Peyer's patch (tissue), 4 donors: ENCODE results near the gene SF3B5. TPM values are rescaled to one million over a fixed set of nuclear protein-coding genes. Genes with fewer than 3 reads are reported as not detected.
A peak's percentile ranks its signal among the peaks of the same experiment; 100 is the strongest.

Experiments used
- DNase-seq, 3 donors: peaks; one replicate each; pipeline ENCODE4 v3.0.0-alpha.2; 2017 to 2019
- H3K27ac ChIP-seq, 4 donors: fragments of 200-600 bp; sonication (generic); one replicate each; pipeline ENCODE4 v1.5.1; 2016 to 2019
- H3K27me3 ChIP-seq, 2 donors: fragments of 200-600 bp; sonication (generic); one replicate each; pipeline ENCODE4 v1.5.1; 2019
- H3K36me3 ChIP-seq, 3 donors: fragments of 200-600 bp; sonication (generic); one replicate each; pipeline ENCODE4 v1.5.1; 2016 to 2019
- H3K4me1 ChIP-seq, 4 donors: fragments of 200-600 bp; sonication (generic); one replicate each; pipeline ENCODE4 v1.5.1; 2016 to 2019
- H3K4me3 ChIP-seq, 4 donors: fragments of 200-600 bp; sonication (generic); 1 replicate in 3 of 4; 2 replicates in 1 of 4; pipeline ENCODE4 v1.5.1; 2016 to 2019; ENCODE audit warnings: mild to moderate bottlenecking in 1 of 4
- H3K9me3 ChIP-seq, 4 donors: fragments of 200-600 bp; sonication (generic); one replicate each; pipeline ENCODE4 v1.5.1; 2016 to 2019; ENCODE audit warnings: mild to moderate bottlenecking in 1 of 4
- CTCF ChIP-seq, 6 experiments: fragments of 450-650 bp in 4 of 6; fragments of 200-600 bp in 2 of 6; sonication (generic) in 1 of 6; IDR thresholded peaks; one replicate each; pipeline ENCODE4 v1.5.1; 2017 to 2019; ENCODE audit warnings: antibody characterized with exemption in 6 of 6, mild to moderate bottlenecking in 3 of 6, moderate library complexity in 1 of 6
- POLR2A ChIP-seq, 2 donors: fragments of 450-650 bp; IDR thresholded peaks; one replicate each; pipeline ENCODE4 v1.5.1; 2017; ENCODE audit warnings: antibody characterized with exemption in 2 of 2, mild to moderate bottlenecking in 2 of 2, moderate library complexity in 2 of 2
- total RNA-seq, 4 donors: library from RNA; depleted of rRNA; stranded (reverse); fragments of >200 nt; gene quantifications; one replicate each; pipeline ENCODE4 v1.1.0, GENCODE V29; 2016

Gene SF3B5
- total RNA-seq, 4 donors from 2014 or later = 66.8 to 114 (median 94.0) TPM

GRCh38 chr6:144063246-144063743 lies 32.1 kb downstream of the SF3B5 start:
- TF ChIP-seq CTCF (IDR thresholded peaks at IDR 0.05) (no peak), POLR2A (IDR thresholded peaks at IDR 0.05) (no peak)

GRCh38 chr6:144062786-144063185 lies 32.6 kb downstream of the SF3B5 start:
- DNase-seq = no peak
- TF ChIP-seq POLR2A (IDR thresholded peaks at IDR 0.05) = no peak

More at GRCh38 chr6:144063246-144063743, 32.1 kb downstream of the SF3B5 start:
- peak in 2 of 3 donors; percentile 32 to 51 for DNase-seq
- Histone ChIP-seq H3K4me1 (peaks cover 0 to 10% (median 0%) of the 10 kb centered on the region in 4 donors), H3K36me3 (no peaks in the 10 kb centered on the region), H3K27me3 (no peaks in the 10 kb centered on the region), H3K27ac (peak overlapping the region; percentile 94 to 100 (median 99)), H3K9me3 (no peaks in the 10 kb centered on the region), H3K4me3 (peak overlapping the region; percentile 79 to 97 (median 92))

GRCh38 chr6:144059139-144059538 lies 36.2 kb downstream of the SF3B5 start:
- Histone ChIP-seq H3K4me3 (no peak overlapping the region), H3K9me3 (no peaks in the 10 kb centered on the region), H3K4me1 (no peaks in the 10 kb centered on the region), H3K27me3 (no peaks in the 10 kb centered on the region), H3K27ac (no peak overlapping the region), H3K36me3 (no peaks in the 10 kb centered on the region)
- DNase-seq = no peak
- TF ChIP-seq POLR2A (IDR thresholded peaks at IDR 0.05) = no peak
- TF ChIP-seq CTCF (IDR thresholded peaks at IDR 0.05) = no peak

More at GRCh38 chr6:144062786-144063185, 32.6 kb downstream of the SF3B5 start:
- Histone ChIP-seq H3K4me1 (peaks cover 0 to 10% (median 0%) of the 10 kb centered on the region in 4 donors), H3K36me3 (no peaks in the 10 kb centered on the region), H3K27ac (peak overlapping the region in 3 of 4 donors; percentile 98 to 100 (median 100)), H3K4me3 (peak overlapping the region in 2 of 4 donors; percentile 88 to 96), H3K9me3 (no peaks in the 10 kb centered on the region), H3K27me3 (no peaks in the 10 kb centered on the region)

- no peaks in the 10 kb centered on the region for H3K36me3 ChIP-seq
- peak in 1 of 2 donors; percentile 12 for TF ChIP-seq POLR2A (IDR thresholded peaks at IDR 0.05)
- no peak for TF ChIP-seq CTCF (IDR thresholded peaks at IDR 0.05)
- no peaks in the 10 kb centered on the region for H3K27me3 ChIP-seq
- peak overlapping the region; percentile 49 to 79 (median 62) for H3K27ac ChIP-seq
- DNase-seq = peak in 2 of 3 donors; percentile 47 to 63
- H3K4me3 ChIP-seq = peak overlapping the region in 3 of 4 donors; percentile 3 to 21 (median 6)
- no peaks in the 10 kb centered on the region for H3K4me1 ChIP-seq
- H3K9me3 ChIP-seq = no peaks in the 10 kb centered on the region
These were observed 40.0 kb downstream of the SF3B5 start for GRCh38 chr6:144055121-144055931.

- Histone ChIP-seq H3K27ac (no peak overlapping the region), H3K9me3 (no peaks in the 10 kb centered on the region), H3K27me3 (no peaks in the 10 kb centered on the region), H3K4me1 (no peaks in the 10 kb centered on the region), H3K36me3 (no peaks in the 10 kb centered on the region), H3K4me3 (no peak overlapping the region)
- no peak for DNase-seq
- TF ChIP-seq POLR2A (IDR thresholded peaks at IDR 0.05) = no peak
- no peak for TF ChIP-seq CTCF (IDR thresholded peaks at IDR 0.05)
These were observed 41.8 kb downstream of the SF3B5 start for GRCh38 chr6:144053601-144054000.

- no peak for DNase-seq
- no peaks in the 10 kb centered on the region for H3K4me1 ChIP-seq
- H3K27me3 ChIP-seq = no peaks in the 10 kb centered on the region
- no peaks in the 10 kb centered on the region for H3K36me3 ChIP-seq
- no peak overlapping the region for H3K27ac ChIP-seq
- peaks cover 0 to 4% (median 0%) of the 10 kb centered on the region in 4 donors for H3K9me3 ChIP-seq
- no peak for TF ChIP-seq POLR2A (IDR thresholded peaks at IDR 0.05)
- no peak for TF ChIP-seq CTCF (IDR thresholded peaks at IDR 0.05)
- no peak overlapping the region for H3K4me3 ChIP-seq
These were observed 42.9 kb downstream of the SF3B5 start for GRCh38 chr6:144052488-144052887.
